ENCODE measurements around the gene KIF6. TPM values are rescaled to one million over a fixed set of nuclear protein-coding genes. Genes with fewer than 3 reads are reported as not detected.

KIF6 gene
- polyA plus RNA-seq, 5 donors, result 2.4 to 3.9 (median 2.6) TPM

DNA sequence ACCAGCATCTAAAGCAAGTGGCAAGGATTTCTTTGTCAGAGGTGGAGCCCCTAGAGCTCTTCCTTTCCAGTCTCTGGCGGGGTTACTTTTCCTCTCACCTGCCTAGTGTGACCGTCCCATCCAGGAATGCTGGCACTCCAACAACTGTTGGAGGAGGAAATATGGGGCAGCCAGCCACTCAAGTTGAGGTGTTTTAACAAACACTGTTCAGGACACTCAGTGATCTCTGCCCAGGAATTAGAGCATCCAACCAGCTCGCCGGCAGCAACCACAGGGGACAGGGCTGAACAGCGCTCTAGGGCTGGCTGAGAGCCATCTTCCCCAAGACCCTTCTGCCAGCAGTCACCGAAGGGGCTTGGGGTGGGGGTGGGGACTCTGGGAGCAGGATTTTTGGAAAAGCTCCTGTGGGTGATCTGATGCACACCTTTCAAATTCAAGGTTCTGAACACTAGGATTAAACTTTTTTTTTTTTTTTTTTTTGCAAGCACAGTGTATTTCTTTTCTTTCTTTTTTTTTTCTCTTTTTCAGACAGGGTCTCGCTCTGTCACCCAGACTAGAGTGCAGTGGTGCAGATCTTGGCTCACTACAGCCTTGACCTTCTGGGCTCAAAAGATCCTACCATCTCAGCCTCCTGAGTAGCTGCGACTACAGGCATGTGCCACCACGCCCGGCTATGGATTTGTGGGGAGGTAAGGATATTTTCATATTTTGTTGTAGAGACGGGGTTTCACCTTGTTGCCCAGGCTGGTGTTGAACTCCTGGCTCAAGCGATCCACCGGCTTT lies 374.3 kb downstream of the KIF6 start:
- no peak for DNase-seq

GRCh38 chr6:39348740-39349139 lies 376.5 kb downstream of the KIF6 start:
- DNase-seq, result no peak

DNA sequence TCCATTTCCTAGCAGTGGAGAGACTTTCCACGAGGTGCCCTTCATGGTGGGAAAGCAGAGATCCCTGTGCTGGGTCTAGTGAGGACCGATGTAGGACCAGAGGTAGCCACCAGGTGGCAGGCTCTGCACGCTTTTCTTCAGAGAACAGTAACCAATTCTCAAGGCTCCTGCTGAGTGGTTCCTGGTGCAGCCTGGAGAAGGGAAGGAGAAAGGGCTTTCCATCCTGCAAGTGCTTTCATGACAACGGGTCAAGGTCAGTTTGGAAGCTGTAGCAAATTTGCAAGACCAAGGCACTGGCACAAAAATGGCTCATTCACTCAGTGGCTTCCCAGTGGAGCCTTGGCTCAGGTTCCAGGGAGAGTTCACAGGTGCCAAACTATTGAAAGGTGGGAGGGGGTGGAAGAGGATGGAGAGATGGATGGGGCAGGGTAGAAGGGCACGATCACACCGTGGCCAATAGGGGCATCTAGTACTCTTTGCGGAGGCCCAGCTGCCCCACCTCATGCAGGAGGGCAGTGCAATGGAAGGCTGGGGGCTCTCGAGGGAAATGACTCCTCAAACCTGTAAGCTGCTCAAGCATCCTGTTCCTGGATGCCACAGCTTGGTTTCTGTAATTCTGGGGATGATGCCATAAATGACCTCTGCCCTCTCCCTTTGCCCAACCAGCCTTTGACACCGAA lies 377.2 kb downstream of the KIF6 start:
- DNase-seq, result peak in 1 of 2 donors; percentile 73

GRCh38 chr6:39347206-39347605 lies 378.0 kb downstream of the KIF6 start:
- no peak for DNase-seq

DNA sequence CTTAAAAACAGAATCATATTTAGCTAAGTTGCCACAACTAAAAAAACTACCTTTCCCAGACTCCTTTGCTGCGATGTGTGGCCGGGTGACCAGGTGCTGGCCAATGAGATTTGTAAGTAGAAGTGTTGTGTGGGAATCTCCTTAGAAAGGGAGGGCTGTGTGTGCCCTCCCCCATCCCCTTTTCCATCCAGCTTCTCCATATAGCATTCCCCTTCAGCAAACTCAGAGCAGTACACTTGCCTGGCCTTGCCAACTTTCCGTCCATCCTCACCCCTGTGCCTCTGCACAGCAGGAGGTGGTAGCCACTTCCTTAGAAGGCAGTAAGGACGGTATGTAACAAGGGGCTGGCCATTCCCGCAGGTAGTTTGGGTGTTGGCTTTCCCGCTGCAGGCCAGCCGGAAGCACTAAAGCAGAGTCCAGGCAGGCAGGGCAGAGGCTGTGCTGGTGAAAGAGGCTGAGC lies 380.4 kb downstream of the KIF6 start:
- DNase-seq, result no peak

- DNase-seq, result no peak
These were observed 381.8 kb downstream of the KIF6 start for GRCh38 chr6:39343396-39343870.

- peak in 1 of 2 donors; percentile 57 for DNase-seq
These were observed 382.4 kb downstream of the KIF6 start for GRCh38 chr6:39342692-39343395.

GRCh38 chr6:39341937-39342336 lies 383.3 kb downstream of the KIF6 start:
- DNase-seq, result no peak

DNA sequence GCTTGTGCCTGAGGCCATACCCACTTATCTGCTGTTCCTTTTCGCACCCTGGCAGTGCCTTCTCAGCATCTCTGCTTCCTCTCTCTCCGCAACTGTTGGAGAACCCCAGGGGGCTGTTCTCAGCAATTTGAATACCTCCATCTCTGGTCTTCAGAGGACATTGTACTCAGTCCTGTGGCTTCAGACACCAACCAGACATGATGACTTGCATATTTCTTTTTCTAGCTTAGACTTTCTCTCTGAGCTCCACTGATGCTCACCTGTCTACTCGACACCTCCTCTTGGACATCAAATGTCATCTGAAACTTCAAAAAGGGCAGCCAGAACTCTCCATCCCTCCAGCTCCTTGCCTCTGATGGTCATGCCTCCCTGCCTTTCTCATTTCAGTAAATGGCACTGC lies 383.9 kb downstream of the KIF6 start:
- DNase-seq, result no peak

GRCh38 chr6:39339868-39340550 lies 385.2 kb downstream of the KIF6 start:
- DNase-seq, result no peak

- no peak for DNase-seq
These were observed 385.9 kb downstream of the KIF6 start for GRCh38 chr6:39339096-39339867.

DNA sequence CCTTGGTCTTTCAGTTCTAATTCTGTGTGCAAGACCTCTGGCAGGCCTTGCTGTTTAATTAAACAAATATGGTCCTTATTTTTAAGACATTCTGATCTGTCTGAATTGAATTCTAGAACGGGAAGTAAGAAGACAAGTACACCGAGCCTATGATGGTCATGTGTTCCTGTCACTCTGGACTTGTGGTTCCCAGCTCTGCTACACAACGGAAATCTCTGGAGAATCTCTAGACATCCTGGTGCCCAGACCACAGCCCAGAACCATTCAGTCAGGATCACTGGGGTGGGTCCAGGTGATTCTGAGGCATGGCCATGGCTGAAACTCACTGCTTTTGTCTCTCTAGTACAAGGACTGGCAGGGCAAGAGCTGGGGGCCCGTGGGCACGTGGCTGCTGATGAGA lies 386.8 kb downstream of the KIF6 start:
- DNase-seq, result no peak

GRCh38 chr6:39335780-39336545 lies 389.2 kb downstream of the KIF6 start:
- DNase-seq, result no peak

GRCh38 chr6:39333644-39334438 lies 391.4 kb downstream of the KIF6 start:
- DNase-seq, result no peak

DNA sequence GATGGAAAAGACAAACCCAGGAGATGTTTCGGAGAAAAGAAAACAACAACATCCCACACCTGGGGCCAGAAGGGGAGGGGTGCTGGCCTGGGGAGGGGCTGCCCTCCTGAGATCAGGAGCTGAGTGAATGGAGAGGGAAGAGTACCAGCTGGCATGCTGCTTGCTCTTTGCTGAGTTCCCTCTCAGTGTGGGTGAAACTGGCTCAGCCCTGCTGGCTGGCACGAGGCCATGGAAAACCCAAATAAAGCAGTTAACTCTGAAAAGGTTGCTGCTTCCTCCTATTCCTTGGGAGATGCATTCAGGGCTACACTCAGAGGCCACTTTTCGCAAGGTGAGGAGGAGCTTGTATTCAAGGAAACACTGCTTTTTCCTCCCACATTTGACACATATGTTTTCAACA lies 394.7 kb downstream of the KIF6 start:
- no peak for DNase-seq

DNA sequence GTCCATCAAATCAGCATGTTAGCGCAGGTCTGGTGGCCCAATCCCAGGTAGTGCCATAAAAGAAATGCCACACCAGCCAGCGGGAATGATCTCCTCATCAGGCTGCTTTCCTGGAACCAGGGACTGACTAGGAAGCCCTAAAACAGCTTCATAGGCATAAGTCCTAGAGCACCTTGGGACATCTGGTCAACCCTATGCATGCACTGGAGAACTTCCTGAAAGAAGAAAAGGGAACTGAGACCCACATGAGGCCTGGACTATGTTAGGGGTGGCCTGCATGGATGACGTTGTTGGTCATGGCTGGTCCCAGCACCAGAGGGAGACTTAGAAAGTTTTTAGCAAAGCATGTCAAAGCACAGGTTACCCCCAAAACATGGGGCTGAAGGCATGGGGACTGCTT lies 395.2 kb downstream of the KIF6 start:
- no peak for DNase-seq

DNA sequence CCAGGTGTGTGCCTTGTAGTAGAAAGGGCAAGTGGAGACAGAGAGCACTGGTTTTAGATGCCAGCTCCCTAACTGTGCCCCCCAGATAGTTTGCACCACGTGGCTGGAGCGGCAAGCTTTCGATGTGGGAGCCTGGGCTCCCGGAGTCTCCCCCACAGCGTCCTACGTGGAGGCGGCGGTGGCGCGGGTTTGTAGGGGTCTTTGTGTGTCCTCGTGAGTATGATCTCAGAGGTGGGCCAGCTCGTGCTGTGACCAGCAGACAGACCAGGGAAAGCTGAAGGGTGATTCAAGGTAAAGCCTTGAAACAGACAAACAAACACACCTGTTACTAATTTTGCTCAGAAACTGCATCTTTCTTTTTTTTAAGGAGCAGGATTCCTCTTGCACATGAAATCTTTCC lies 397.1 kb downstream of the KIF6 start:
- no peak for DNase-seq

- DNase-seq, result no peak
These were observed 397.7 kb downstream of the KIF6 start for GRCh38 chr6:39327507-39327906.

- no peak for DNase-seq
These were observed 402.8 kb downstream of the KIF6 start, which contains the start of gene KCNK16 for GRCh38 chr6:39322306-39322850. TSS of gene KCNK16 (minus strand) at chr6:39322702. CDS start at chr6:39322540, 162 bp downstream.

Data from right lung (tissue), 5 donors.